Erythroblast (primary cell): Measurements from ENCODE around the gene ACTN1.
"Not testable (repeated sequence)": the region's sequence is repeated elsewhere in the genome, so short reads cannot be mapped to it uniquely, and the experiment has no call there.

Source experiments
- DNase-seq, 2 experiments: peaks; one replicate each; lab custom pipeline; 2025; lab: John Stamatoyannopoulos, UW
- GATA1 ChIP-seq: IDR thresholded peaks from 2 replicates; pipeline ENCODE4 v1.6.1; 2011; ENCODE audit warnings: low read depth, mild to moderate bottlenecking, control low read depth, low read length, moderate library complexity
- POLR2A ChIP-seq: IDR thresholded peaks from 2 replicates; pipeline ENCODE4 v1.6.1; 2011; ENCODE audit warnings: mild to moderate bottlenecking, low read length

The ACTN1 gene

DNA sequence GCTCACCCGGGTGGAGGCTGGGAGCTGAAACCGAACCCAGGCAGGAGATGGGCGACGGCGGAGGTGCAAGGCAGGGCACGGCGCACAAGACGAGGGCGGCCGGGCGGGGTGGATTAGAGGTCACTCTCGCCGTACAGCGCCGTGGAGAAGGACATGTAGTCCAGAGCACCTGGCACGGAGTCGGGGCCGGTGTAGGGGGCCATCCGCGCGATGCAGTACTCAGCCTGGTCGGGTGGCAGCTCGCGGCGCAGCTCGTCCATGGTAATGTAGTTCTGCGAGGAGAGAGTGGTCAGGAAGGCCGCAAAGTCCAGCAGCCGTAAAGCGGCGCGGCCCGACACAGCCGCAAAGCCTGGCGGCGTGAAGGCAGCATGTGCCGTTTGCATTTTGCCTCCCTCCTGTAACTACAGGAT, 104.4 kb downstream of the ACTN1 start:
- TF ChIP-seq GATA1, result no peak
- TF ChIP-seq POLR2A, result no peak
- DNase-seq, result peak in 1 of 2 experiments; percentile 8

DNA sequence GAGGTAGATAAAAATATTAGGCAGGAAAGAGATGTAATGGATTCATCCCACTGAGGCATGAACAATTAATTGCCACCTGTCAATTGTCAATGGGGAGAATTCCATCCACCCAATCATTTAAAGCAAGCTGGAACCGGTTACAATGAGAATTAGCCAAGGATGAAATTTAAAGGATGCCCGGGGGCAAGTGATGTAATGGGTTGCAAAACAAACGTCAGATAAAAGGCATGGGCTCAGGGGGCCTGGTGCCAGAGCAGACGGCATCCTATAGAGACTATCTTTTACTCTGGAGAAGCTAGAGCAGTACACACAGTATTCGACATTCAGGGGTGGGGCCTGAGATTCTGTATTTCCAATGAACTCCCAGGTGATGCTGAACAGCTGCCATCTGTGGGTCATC, 105.7 kb downstream of the ACTN1 start:
- no peak for DNase-seq
- no peak for TF ChIP-seq GATA1
- no peak for TF ChIP-seq POLR2A

DNA sequence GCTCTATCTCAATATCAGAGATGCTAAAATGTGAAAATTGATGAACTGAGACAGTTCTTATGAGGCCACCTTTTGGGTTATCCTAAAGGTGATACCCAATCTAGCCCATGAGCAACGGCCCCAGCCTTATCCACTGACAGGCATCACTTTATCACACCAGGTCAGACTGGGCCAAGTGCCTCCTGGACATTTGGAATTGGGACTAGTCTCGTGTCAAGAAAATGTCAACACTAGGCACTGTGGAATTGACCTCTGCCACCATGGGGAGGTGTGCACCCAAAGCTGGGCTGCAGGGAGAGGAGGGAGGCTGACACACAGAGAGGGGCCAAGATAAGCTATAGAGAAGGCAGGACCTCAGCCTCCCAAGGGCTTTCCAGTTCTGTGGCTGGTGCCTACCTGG, 107.7 kb downstream of the ACTN1 start:
- TF ChIP-seq GATA1, result no peak
- TF ChIP-seq POLR2A, result no peak

DNA sequence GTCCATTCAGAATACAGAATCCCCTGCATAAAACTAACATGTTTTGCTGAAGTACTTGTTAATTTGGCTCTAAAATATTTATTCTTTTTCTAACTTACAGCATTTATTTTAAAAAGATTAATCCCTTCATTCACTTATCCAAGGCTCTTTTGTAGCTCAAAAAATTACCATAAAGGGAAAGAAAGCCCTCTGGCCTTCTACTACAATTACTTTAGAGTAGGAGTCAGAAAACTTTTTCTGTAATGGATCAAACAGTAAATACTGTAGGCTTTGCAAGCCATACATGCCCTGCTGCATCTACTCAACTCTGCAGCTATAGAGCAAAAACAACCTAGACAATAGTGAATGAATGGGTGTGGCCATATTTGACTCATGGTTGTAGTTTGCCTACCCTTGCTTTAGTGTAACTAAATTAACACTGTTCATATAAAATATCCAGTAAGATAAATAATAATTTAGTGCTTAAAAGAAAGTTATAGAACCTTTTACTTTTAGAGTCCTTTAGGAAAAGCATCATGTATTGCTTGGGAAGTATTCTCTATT, 112.0 kb downstream of the ACTN1 start:
- DNase-seq, result no peak
- no peak for TF ChIP-seq GATA1
- no peak for TF ChIP-seq POLR2A

More for the DNA sequence above, 107.7 kb downstream of the ACTN1 start:
- DNase-seq, result no peak

DNA sequence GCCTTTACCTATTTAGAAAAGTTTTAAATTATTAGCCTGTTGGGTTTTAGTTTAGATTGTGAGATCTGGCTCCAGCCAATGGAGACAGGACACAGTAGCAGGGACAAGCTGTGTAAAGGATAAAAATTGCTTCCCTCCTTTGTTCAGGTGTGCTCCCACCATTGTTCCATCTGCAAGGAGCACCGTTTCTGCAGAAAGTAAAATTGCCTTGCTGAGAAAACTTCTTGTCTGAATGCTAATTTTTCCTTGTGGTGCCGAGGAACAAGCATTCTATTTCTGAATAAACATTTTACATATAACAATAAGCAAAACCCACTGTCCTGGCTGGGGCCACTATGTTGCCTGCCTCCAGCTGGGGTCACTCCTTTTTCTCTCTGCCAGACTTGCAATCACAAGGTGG, 113.6 kb downstream of the ACTN1 start:
- no peak for DNase-seq
- no peak for TF ChIP-seq GATA1
- no peak for TF ChIP-seq POLR2A

DNA sequence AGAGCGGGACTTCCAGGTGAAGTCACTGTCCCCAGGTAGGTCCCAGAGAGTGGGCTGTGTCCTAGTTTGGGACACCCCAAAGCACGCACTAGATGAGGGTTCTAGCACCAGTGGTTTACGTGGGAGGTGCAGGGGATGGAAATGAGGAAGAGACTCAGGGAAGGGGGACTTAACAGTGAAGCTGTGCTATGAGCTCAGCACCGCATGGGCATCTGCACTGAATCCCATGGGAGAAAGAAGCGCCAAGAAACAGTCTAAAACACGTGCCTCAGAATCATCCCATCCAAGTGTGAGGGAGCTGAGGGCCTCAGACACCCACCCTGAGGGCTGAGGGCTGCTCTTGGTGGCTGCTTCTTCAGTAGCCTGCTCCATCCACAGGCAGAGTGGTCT, 114.7 kb downstream of the ACTN1 start:
- TF ChIP-seq GATA1 (no peak), POLR2A (no peak)
- no peak for DNase-seq

DNA sequence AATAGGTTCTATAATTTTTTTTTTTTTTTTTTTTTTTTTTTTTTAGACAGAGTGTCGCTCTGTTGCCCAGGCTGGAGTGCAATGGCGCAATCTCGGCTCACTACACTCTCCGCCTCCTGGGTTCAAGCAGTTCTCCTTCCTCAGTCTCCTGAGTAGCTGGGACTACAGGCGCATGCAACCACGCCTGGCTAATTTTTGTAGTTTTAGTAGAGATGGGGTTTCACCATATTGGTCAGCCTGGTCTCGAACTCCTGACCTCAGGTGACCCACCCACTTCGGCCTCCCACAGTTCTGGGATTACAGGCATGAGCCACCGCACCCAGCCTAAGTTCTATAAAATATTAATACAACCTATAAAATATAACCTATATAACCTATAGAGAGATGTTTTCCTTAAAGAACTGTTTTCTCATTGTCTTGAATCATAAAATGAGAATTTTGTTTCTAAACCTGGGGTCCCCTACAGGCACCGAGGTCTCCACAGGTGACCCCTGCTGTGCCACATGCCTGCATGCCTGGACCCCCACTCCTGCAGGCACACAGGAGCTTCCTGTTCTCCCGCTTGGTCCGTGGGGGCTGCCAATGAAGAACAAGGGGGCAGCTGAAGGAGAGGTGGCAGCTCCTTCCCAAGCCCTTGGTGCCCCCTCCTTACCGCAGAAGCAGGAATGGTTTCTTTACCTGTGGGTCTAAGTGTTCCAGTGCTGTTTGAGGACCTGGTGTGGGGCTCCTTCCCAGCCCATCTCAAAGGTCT, 115.3 kb downstream of the ACTN1 start:
- TF ChIP-seq GATA1 (no peak), POLR2A (no peak)
- DNase-seq, result no peak

DNA sequence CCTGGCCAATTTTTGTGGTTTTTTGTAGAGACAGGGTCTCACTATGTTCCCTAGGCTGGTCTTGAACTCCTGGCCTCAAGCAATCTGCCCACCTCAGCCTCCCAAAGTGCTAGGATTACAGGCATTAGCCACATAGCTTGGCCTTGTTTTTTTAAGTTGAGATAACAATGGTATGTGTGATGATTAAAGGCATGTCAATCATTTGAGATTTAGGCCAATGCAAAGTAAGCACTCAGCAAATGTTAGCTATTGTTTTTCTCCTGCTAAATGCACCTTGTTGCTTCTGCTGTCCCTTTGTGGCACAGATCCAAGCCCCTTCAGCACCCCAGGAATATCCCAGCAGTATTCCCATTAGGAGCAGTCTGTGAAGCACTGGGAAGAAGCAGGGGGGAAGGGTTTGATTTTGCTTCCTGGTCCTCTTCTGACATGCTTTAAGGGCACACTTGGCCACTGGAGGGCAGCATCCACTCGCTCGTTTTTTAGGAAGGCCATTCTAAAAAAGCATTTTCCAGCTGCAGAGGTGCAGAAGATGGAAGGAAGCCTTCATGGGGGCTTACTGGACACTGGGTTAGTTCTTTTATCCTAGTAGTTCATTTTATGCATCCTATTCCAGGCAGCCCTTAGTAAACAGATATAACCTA, 116.0 kb downstream of the ACTN1 start:
- TF ChIP-seq POLR2A, result no peak
- no peak for TF ChIP-seq GATA1
- peak; percentile 65 to 76 for DNase-seq

DNA sequence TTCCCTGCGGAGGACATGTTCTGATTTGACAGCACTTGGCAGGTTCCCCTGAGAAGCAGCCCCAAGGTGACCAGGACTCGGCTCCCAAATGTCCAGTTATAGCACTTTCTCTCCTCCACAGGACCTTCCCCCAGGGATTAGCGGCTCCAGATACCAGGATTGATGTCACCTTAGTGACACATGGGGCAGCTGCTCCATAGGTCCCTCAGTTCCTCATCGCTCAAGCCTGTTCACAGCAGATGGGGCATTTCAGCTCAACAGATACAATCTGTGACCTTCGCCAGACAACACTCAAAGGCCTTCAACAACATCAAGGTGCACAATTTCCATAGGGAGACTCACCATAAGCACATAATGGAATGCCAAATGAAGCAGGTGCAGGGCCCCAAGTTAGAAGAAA, 118.3 kb downstream of the ACTN1 start:
- no peak for DNase-seq

DNA sequence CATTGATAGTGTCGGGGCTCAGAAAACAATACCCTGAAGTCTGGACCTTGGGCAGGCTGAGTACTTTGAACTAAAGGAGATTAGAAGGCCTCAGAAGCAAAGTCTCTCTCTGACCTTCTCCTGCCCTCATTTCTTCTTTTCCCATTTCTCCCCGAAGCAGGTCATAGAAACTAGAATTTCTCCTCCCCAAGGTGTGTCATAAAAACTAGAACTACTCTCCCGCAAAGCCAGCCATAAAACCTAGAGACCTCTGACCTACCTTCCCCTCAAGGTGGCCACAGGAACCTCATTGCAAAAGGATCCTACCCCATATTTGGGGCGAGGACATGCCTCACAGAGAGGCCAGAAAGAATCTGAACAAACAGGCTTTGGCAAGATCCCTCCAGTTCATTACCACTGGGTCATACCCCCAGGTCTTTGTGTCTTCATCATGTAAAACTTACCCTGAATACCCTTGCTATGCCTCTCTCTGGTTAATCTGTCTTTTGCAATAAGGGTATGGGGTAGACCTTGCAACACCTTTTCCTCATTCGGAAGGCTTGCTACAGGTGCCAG, 121.5 kb downstream of the ACTN1 start:
- DNase-seq, result no peak
- TF ChIP-seq POLR2A (no peak), GATA1 (no peak)

More for the DNA sequence above, 118.3 kb downstream of the ACTN1 start:
- no peak for TF ChIP-seq POLR2A
- TF ChIP-seq GATA1, result no peak

DNA sequence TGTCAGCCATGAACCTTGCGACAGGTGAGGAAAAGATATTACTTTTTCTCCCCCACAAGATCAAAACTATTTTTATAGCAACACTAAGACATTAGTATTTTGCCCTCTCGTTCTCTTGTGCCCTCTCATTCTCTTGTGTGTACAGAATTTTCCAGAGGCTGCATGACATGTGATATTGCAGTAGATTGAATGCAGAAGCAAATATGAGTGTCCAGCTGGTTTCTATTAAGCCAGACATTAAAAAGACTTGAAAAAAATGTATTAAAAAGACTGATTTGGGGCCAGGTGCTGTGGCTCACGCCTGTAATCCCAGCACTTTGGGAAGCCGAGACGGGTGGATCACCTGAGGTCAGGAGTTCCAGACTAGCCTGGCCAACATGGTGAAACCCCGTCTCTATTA, 122.5 kb downstream of the ACTN1 start:
- DNase-seq, result no peak
- TF ChIP-seq POLR2A, result no peak
- no peak for TF ChIP-seq GATA1

DNA sequence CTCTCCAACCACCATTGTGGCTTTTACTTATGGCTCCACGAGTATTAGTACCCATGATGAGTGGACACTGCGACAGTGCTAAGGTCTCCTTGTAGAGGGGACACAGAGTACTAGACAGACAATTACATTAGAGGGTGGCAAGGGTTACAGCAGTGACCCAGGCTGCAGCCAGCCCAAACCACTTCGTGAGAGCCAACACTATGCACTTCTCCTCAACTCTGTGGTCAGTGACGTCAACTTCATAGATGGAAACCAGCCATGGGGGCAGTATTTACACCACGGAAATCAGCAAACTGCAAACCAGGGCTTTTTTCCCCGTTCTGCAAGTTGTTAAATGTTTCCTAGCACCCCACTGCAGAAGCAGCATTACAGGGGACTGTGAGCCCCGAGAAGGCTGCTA, 124.7 kb downstream of the ACTN1 start:
- DNase-seq, result no peak
- TF ChIP-seq POLR2A (no peak), GATA1 (no peak)

DNA sequence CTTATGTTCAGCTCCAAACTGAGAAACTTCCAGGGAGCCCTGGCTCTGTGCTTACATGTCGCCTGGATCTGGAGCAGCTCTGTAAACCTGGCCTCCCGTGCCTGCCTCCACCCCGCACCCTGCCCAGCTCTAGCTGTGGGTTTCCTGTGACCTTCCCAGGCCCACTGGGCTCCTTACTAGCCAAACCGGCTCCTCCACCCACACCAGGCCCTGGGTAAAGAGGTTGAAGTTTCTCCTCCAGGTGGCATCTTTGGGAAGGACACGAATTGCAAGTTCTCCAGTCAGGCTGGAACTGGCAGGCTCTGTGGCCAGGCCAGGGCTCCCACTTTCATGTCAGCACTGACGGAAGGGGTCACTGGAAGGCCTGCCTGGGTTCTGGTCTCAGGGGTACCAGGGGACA, 125.4 kb downstream of the ACTN1 start:
- TF ChIP-seq POLR2A, result no peak
- no peak for TF ChIP-seq GATA1

DNA sequence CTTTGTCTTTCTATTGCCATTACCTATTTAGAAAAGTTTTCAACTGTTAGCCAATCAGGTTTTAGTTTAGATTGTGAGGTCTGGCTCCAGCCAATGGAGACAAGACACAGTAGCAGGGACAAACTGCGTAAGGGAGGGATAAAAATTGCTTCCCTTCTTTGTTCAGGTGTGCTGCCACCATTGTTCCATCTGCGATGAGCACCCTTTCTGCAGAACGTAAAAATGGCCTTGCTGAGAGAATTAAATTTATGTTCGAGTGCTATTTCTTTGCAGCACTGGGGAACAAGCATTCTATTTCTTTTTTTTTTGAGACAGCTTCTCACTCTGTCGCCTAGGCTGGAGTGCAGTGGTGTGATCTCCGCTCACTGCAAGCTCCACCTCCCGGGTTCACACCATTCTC, 126.6 kb downstream of the ACTN1 start:
- DNase-seq, result not testable (repeated sequence)

More for the DNA sequence above, 125.4 kb downstream of the ACTN1 start:
- no peak for DNase-seq
